Tibial nerve (tissue), 4 donors: ENCODE results near the gene LRBA. TPM values are rescaled to one million over a fixed set of nuclear protein-coding genes. Genes with fewer than 3 reads are reported as not detected.

Experiments used
- DNase-seq, 2 donors: peaks; one replicate each; pipeline ENCODE4 v3.0.0-alpha.2; 2019; ENCODE audit warnings: low spot score in 2 of 2
- H3K27ac ChIP-seq, 4 donors: fragments of 200-600 bp; sonication (generic) in 3 of 4; one replicate each; pipeline ENCODE4 v1.5.1; 2017 to 2019; ENCODE audit warnings: mild to moderate bottlenecking in 1 of 4
- H3K27me3 ChIP-seq, 2 donors: fragments of 200-600 bp; sonication (generic) in 1 of 2; one replicate each; pipeline versions ENCODE4 v1.5.1 to v1.6.0; 2017 to 2019
- H3K36me3 ChIP-seq, 3 donors: fragments of 200-600 bp; sonication (generic); one replicate each; pipeline ENCODE4 v1.5.1; 2018 to 2019
- H3K4me1 ChIP-seq, 4 donors: fragments of 200-600 bp; sonication (generic) in 3 of 4; one replicate each; pipeline ENCODE4 v1.5.1; 2017 to 2019
- H3K4me3 ChIP-seq, 4 donors: fragments of 200-600 bp; sonication (generic) in 3 of 4; one replicate each; pipeline ENCODE4 v1.5.1; 2017 to 2019; ENCODE audit warnings: mild to moderate bottlenecking in 1 of 4, moderate library complexity in 1 of 4
- H3K9me3 ChIP-seq, 4 donors: fragments of 200-600 bp; sonication (generic) in 3 of 4; one replicate each; pipeline ENCODE4 v1.5.1; 2017 to 2019
- EP300 ChIP-seq, 2 donors: sonication (generic); formaldehyde crosslinking; IDR thresholded peaks; one replicate each; pipeline ENCODE4 v1.6.1; 2017; ENCODE audit warnings: antibody characterized with exemption in 2 of 2, mild to moderate bottlenecking in 1 of 2
- POLR2A ChIP-seq, 2 donors: fragments of 450-650 bp; IDR thresholded peaks; one replicate each; pipeline ENCODE4 v1.6.1; 2017; ENCODE audit warnings: antibody characterized with exemption in 2 of 2, mild to moderate bottlenecking in 2 of 2, moderate library complexity in 2 of 2
- WGBS, 2 donors: methylation state at CpG; one replicate each; pipeline ENCODE4 v1.1.5; 2018; 5-methylcytosine and 5-hydroxymethylcytosine counted together
- total RNA-seq, 4 donors: library from RNA; depleted of rRNA; stranded (reverse); fragments of >200 nt; gene quantifications; one replicate each; pipeline ENCODE4 v1.1.0, GENCODE V29; 2016
- TF ChIP-seq, protein P1 (sequence below), 5 experiments: fragments of 200-600 bp in 3 of 5; fragments of 450-650 bp in 2 of 5; sonication (generic) in 3 of 5; IDR thresholded peaks; one replicate each; pipeline ENCODE4 v1.5.1; 2016 to 2019; ENCODE audit warnings: antibody characterized with exemption in 5 of 5, mild to moderate bottlenecking in 3 of 5, moderate library complexity in 2 of 5

LRBA gene
- total RNA-seq, 4 donors from 2014 or later = 35.4 to 43.1 (median 38.0) TPM

DNA sequence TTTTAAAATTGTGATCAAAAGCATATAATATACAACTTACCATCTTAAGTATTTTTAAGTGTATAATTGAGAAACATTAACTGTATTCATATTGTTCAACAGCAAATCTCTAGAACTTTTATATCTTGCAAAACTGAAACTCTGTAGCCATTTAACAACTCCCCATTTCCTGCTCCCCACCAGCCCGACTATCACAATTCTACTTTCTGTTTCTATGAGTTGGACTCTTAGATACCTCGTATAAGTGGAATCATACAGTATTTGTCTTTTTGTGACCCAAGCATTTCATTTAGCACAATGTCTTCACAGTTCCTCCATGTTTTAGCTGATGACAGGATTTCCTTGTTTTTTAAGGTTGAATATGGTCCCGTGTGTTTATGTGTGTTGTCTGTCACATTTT lies 106.0 kb downstream of the LRBA start:
- H3K9me3 ChIP-seq = peaks cover 0 to 14% (median 6%) of the 10 kb centered on the region in 4 donors
- H3K36me3 ChIP-seq = peaks cover 0 to 45% (median 0%) of the 10 kb centered on the region in 3 donors
- WGBS, 2 donors = 62% methylated on average over 3 of the region's 3 CpGs
- no peak for DNase-seq
- H3K27ac ChIP-seq = no peak overlapping the region
- no peak overlapping the region for H3K4me3 ChIP-seq
- no peaks in the 10 kb centered on the region for H3K4me1 ChIP-seq
- H3K27me3 ChIP-seq = no peaks in the 10 kb centered on the region
- TF ChIP-seq, protein P1, sequence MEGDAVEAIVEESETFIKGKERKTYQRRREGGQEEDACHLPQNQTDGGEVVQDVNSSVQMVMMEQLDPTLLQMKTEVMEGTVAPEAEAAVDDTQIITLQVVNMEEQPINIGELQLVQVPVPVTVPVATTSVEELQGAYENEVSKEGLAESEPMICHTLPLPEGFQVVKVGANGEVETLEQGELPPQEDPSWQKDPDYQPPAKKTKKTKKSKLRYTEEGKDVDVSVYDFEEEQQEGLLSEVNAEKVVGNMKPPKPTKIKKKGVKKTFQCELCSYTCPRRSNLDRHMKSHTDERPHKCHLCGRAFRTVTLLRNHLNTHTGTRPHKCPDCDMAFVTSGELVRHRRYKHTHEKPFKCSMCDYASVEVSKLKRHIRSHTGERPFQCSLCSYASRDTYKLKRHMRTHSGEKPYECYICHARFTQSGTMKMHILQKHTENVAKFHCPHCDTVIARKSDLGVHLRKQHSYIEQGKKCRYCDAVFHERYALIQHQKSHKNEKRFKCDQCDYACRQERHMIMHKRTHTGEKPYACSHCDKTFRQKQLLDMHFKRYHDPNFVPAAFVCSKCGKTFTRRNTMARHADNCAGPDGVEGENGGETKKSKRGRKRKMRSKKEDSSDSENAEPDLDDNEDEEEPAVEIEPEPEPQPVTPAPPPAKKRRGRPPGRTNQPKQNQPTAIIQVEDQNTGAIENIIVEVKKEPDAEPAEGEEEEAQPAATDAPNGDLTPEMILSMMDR (IDR thresholded peaks at IDR 0.05) = no peak
- no peak for TF ChIP-seq POLR2A (IDR thresholded peaks at IDR 0.05)
- no peak for TF ChIP-seq EP300 (IDR thresholded peaks at IDR 0.05)

- peaks cover 0 to 14% (median 6%) of the 10 kb centered on the region in 4 donors for H3K9me3 ChIP-seq
- H3K27me3 ChIP-seq = no peaks in the 10 kb centered on the region
- no peak for DNase-seq
- H3K36me3 ChIP-seq = peaks cover 0 to 36% (median 0%) of the 10 kb centered on the region in 3 donors
- H3K4me1 ChIP-seq = no peaks in the 10 kb centered on the region
- H3K27ac ChIP-seq = peak overlapping the region in 2 of 4 donors; percentile 1 to 17
- 33 to 37% methylated on average over 3 of the region's 3 CpGs for WGBS, 2 donors
- H3K4me3 ChIP-seq = no peak overlapping the region
- TF ChIP-seq EP300 (IDR thresholded peaks at IDR 0.05) (no peak), POLR2A (IDR thresholded peaks at IDR 0.05) (no peak)
- TF ChIP-seq, protein P1 (IDR thresholded peaks at IDR 0.05) = no peak
Measured at GRCh38 chr4:150906987-150907633, 108.0 kb downstream of the LRBA start.

DNA sequence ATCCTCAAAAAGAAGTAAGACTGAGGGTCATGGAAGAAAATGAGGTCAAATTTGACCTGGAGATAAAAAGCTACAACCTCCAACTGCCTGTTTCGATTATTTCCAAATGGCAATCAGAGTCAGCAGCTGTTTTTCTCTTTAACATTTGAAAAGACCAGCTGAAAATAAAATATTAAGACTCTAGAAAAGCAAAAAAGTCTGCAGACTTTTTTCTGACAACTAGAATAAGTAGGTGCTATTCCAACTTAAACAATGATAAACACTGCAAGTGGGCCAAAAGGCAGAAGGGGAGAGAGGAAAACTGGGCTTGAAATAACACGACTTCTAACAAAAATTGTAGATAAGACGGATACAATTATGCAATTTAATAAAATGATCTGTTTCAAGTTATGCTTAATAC lies 110.4 kb downstream of the LRBA start:
- Histone ChIP-seq H3K36me3 (peaks cover 0 to 22% (median 0%) of the 10 kb centered on the region in 3 donors), H3K27me3 (no peaks in the 10 kb centered on the region), H3K4me1 (no peaks in the 10 kb centered on the region), H3K27ac (no peak overlapping the region), H3K4me3 (no peak overlapping the region), H3K9me3 (no peaks in the 10 kb centered on the region)
- DNase-seq = no peak
- TF ChIP-seq EP300 (IDR thresholded peaks at IDR 0.05) (no peak), POLR2A (IDR thresholded peaks at IDR 0.05) (no peak)
- TF ChIP-seq, protein P1 (IDR thresholded peaks at IDR 0.05) = no peak
- 70 to 73% methylated on average over 3 of the region's 3 CpGs for WGBS, 2 donors

- Histone ChIP-seq H3K27ac (no peak overlapping the region), H3K4me1 (no peaks in the 10 kb centered on the region), H3K4me3 (no peak overlapping the region), H3K9me3 (no peaks in the 10 kb centered on the region), H3K36me3 (peaks cover 0 to 32% (median 0%) of the 10 kb centered on the region in 3 donors), H3K27me3 (no peaks in the 10 kb centered on the region)
- WGBS, 2 donors = 93% methylated on average over 2 of the region's 2 CpGs
- TF ChIP-seq, protein P1 (IDR thresholded peaks at IDR 0.05) = no peak
- TF ChIP-seq EP300 (IDR thresholded peaks at IDR 0.05) (no peak), POLR2A (IDR thresholded peaks at IDR 0.05) (no peak)
- no peak for DNase-seq
Measured at GRCh38 chr4:150903603-150904002, 111.5 kb downstream of the LRBA start.

DNA sequence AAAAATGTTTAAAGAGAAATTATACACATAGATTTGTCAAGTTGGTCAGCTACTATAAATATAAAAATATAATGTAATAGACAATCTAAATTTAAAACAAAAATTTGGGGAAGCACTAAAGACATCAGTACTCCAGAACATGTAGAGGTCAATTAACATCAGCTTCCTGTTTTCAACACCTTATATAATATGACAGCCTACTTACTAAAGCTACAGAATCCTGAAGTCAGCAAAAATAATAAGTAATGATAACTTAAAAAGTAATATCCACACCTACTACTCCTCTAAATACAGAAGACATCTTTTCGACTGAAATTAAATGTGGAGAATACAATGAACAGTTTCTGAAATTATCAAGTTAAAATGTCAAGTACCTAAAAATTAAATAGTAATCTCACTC lies 118.6 kb downstream of the LRBA start:
- H3K36me3 ChIP-seq = peaks cover 0 to 41% (median 0%) of the 10 kb centered on the region in 3 donors
- TF ChIP-seq, protein P1 (IDR thresholded peaks at IDR 0.05) = no peak
- TF ChIP-seq EP300 (IDR thresholded peaks at IDR 0.05) = no peak
- TF ChIP-seq POLR2A (IDR thresholded peaks at IDR 0.05) = no peak
- H3K4me3 ChIP-seq = no peak overlapping the region
- H3K27ac ChIP-seq = no peak overlapping the region
- no peaks in the 10 kb centered on the region for H3K4me1 ChIP-seq
- no peaks in the 10 kb centered on the region for H3K9me3 ChIP-seq
- DNase-seq = no peak
- WGBS, 2 donors = 91 to 94% methylated on average over 1 of the region's 1 CpG
- no peaks in the 10 kb centered on the region for H3K27me3 ChIP-seq
